ENCODE results near the gene GH1. TPM values are rescaled to one million over a fixed set of nuclear protein-coding genes. Genes with fewer than 3 reads are reported as not detected.
A peak's percentile ranks its signal among the peaks of the same experiment; 100 is the strongest.

The GH1 gene
- total and polyA plus RNA-seq, 9 of the 15 experiments (the other 6 are each of a cell fraction or from before 2014, with no cell fraction given): not detected

DNA sequence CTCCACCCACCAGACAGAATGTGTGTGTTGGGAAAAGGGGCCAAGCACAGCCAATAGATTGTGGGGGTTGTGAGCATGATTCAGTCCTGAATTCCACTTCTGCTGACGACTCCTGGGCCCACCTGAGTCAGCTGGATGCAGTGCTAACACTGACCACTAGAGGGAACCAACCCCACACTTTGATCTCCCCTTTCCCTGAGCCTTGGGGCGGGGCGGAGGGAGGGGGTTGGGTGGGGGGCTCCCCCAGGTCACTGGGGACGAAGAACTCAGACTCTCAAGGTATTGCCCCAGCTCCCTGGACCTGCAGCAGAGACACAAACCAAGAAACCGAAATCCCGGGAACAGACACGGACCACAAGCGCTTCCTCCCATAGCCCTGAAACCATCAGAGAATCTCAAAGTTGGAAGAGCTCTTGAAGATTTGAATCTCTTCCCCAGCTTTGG, 7.0 kb downstream of the GH1 start:
- no TSS peak for BruUV-seq (replicated peaks)
- Histone ChIP-seq H3K4me2 (ENCODE audit: insufficient read depth, low read length) (no peak overlapping the region), H3K27ac (ENCODE audit: extremely low read depth, low read depth, low read length) (no peak overlapping the region), H4K20me1 (replicated peaks; ENCODE audit: control insufficient read depth, insufficient read depth, low read length) (0 out of 2 replicates have a peak, but pooled peaks cover 3% of the 10 kb centered on the region), H3K9me3 (replicated peaks; ENCODE audit: control insufficient read depth, insufficient read depth, low read depth, low read length) (no peaks in the 10 kb centered on the region), H3K36me3 (ENCODE audit: control insufficient read depth, insufficient read depth, low read length) (no peaks in the 10 kb centered on the region), H3K9me1 (ENCODE audit: control insufficient read depth, insufficient read depth, low read length) (no peaks in the 10 kb centered on the region), H3K9ac (ENCODE audit: insufficient read depth in 1 of 2, low read depth in 2 of 2, low read length in 2 of 2) (no peak overlapping the region), H3K79me2 (ENCODE audit: control insufficient read depth, insufficient read depth, low read length) (no peaks in the 10 kb centered on the region), H3K27me3 (ENCODE audit: control insufficient read depth in 2 of 2, insufficient read depth in 2 of 2, low read length in 2 of 2) (peaks cover 9 to 34% of the 10 kb centered on the region in 2 experiments; a peak in 4 of 5 replicates), H3K4me3 (no peak overlapping the region), H2AFZ (ENCODE audit: low read depth, low read length) (no peak overlapping the region), H3K4me1 (replicated peaks in 1 of 2; ENCODE audit: control insufficient read depth in 2 of 2, insufficient read depth in 2 of 2, low read length in 2 of 2) (no peaks in the 10 kb centered on the region)
- ATAC-seq (peak; percentile 88), DNase-seq (ENCODE audit: extremely low read depth in 1 of 4, low spot score in 3 of 4) (peak; percentile 64 to 84 (median 76)), FAIRE-seq (peak; percentile 75)
- ChIA-PET POLR2A (interaction anchor here (0.6 to 1.0 kb wide), 2 partner anchors 9 to 234 kb away, joined by 3 to 4 read pairs; no protein-coding TSS in a partner anchor), CTCF (ENCODE audit: low intra/inter-chr PET ratio) (interaction anchor here (0.6 to 1.2 kb wide), 2 partner anchors 114 to 161 kb away, joined by 3 read pairs; no protein-coding TSS in a partner anchor)
- intact Hi-C loops (cut with micrococcal nuclease) (loop anchor here (10.0 kb wide), 1 partner anchor 373 kb away; no protein-coding TSS in a partner anchor), in situ Hi-C loops (cut with MboI) (loop anchor here (5.0 to 10.0 kb wide), 3 partner anchors 113 to 373 kb away; partner anchors contain the start of genes ERN1 and ICAM2)
- WGBS (ENCODE audit: insufficient coverage, low coverage, missing lambda C conversion rate): 37% methylated on average over 5 of the region's 8 CpGs
- TF ChIP-seq RAD21 (CRISPR knock-in tag; conservative IDR thresholded peaks at IDR 0.05 in 1 of 2, IDR thresholded peaks at IDR 0.05 in 1 of 2): peak in 1 of 2 experiments; percentile 40; a peak in 3 of 4 replicates
- TF ChIP-seq LCOR (CRISPR knock-in tag; IDR thresholded peaks at IDR 0.05): no peak
- no peak for TF ChIP-seq CHD1 (IDR thresholded peaks at IDR 0.05; ENCODE audit: low read length)
- TF ChIP-seq, protein P1, sequence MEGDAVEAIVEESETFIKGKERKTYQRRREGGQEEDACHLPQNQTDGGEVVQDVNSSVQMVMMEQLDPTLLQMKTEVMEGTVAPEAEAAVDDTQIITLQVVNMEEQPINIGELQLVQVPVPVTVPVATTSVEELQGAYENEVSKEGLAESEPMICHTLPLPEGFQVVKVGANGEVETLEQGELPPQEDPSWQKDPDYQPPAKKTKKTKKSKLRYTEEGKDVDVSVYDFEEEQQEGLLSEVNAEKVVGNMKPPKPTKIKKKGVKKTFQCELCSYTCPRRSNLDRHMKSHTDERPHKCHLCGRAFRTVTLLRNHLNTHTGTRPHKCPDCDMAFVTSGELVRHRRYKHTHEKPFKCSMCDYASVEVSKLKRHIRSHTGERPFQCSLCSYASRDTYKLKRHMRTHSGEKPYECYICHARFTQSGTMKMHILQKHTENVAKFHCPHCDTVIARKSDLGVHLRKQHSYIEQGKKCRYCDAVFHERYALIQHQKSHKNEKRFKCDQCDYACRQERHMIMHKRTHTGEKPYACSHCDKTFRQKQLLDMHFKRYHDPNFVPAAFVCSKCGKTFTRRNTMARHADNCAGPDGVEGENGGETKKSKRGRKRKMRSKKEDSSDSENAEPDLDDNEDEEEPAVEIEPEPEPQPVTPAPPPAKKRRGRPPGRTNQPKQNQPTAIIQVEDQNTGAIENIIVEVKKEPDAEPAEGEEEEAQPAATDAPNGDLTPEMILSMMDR (IDR thresholded peaks at IDR 0.05 in 2 of 3, conservative IDR thresholded peaks at IDR 0.05 in 1 of 3; ENCODE audit: insufficient read depth in 2 of 3, low read depth in 1 of 3, low read length in 3 of 3): peak; percentile 60 to 64 (median 63); a peak in 5 of 6 replicates
- no peak for TF ChIP-seq ZNF444 (CRISPR knock-in tag; IDR thresholded peaks at IDR 0.05)
- TF ChIP-seq, protein P2, sequence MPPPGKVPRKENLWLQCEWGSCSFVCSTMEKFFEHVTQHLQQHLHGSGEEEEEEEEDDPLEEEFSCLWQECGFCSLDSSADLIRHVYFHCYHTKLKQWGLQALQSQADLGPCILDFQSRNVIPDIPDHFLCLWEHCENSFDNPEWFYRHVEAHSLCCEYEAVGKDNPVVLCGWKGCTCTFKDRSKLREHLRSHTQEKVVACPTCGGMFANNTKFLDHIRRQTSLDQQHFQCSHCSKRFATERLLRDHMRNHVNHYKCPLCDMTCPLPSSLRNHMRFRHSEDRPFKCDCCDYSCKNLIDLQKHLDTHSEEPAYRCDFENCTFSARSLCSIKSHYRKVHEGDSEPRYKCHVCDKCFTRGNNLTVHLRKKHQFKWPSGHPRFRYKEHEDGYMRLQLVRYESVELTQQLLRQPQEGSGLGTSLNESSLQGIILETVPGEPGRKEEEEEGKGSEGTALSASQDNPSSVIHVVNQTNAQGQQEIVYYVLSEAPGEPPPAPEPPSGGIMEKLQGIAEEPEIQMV (tag; conservative IDR thresholded peaks at IDR 0.05; ENCODE audit: low read depth): no peak
- 0 out of 4 replicates have a peak, but pooled peaks of 1 of the 2 experiments have one; percentile 26 for TF ChIP-seq MAZ (CRISPR knock-in tag; conservative IDR thresholded peaks at IDR 0.05 in 1 of 2, IDR thresholded peaks at IDR 0.05 in 1 of 2)
- TF ChIP-seq, protein P3, sequence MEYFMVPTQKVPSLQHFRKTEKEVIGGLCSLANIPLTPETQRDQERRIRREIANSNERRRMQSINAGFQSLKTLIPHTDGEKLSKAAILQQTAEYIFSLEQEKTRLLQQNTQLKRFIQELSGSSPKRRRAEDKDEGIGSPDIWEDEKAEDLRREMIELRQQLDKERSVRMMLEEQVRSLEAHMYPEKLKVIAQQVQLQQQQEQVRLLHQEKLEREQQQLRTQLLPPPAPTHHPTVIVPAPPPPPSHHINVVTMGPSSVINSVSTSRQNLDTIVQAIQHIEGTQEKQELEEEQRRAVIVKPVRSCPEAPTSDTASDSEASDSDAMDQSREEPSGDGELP (CRISPR knock-in tag; IDR thresholded peaks at IDR 0.05; ENCODE audit: borderline replicate concordance): peak; percentile 58; the same call in 1 of the 2 replicates
- TF ChIP-seq, protein P4, sequence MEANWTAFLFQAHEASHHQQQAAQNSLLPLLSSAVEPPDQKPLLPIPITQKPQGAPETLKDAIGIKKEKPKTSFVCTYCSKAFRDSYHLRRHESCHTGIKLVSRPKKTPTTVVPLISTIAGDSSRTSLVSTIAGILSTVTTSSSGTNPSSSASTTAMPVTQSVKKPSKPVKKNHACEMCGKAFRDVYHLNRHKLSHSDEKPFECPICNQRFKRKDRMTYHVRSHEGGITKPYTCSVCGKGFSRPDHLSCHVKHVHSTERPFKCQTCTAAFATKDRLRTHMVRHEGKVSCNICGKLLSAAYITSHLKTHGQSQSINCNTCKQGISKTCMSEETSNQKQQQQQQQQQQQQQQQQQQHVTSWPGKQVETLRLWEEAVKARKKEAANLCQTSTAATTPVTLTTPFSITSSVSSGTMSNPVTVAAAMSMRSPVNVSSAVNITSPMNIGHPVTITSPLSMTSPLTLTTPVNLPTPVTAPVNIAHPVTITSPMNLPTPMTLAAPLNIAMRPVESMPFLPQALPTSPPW (CRISPR knock-in tag; IDR thresholded peaks at IDR 0.05): peak; percentile 92

Data from K562 (cell line).